NCI-H2227 (cell line): Measurements from ENCODE around the gene PCARE.
A peak's percentile ranks its signal among the peaks of the same experiment; 100 is the strongest.
"Not testable (repeated sequence)": the region's sequence is repeated elsewhere in the genome, so short reads cannot be mapped to it uniquely, and the experiment has no call there.

Experiments
- DNase-seq: peaks from one replicate; lab custom pipeline; 2025; ENCODE audit not compliant: unreplicated experiment; lab: John Stamatoyannopoulos, UW

The PCARE gene

GRCh38 chr2:29097569-29097968, 23.2 kb upstream of the PCARE start:
- no peak for DNase-seq

GRCh38 chr2:29096969-29097368, 22.6 kb upstream of the PCARE start:
- no peak for DNase-seq

GRCh38 chr2:29090311-29090710, 16.0 kb upstream of the PCARE start:
- not testable (repeated sequence) for DNase-seq

- DNase-seq, result no peak
Observed at GRCh38 chr2:29084554-29084953, 10.2 kb upstream of the PCARE start.

GRCh38 chr2:29082804-29083495, 8.6 kb upstream of the PCARE start:
- no peak for DNase-seq

GRCh38 chr2:29080886-29081743, 6.8 kb upstream of the PCARE start:
- DNase-seq, result no peak

GRCh38 chr2:29079887-29080286, 5.6 kb upstream of the PCARE start:
- DNase-seq, result no peak

GRCh38 chr2:29075894-29076705, 1.8 kb upstream of the PCARE start:
- DNase-seq, result peak; percentile 63

- DNase-seq, result no peak
Observed at GRCh38 chr2:29073933-29074332, 390 bp downstream of the PCARE start.

- no peak for DNase-seq
Observed at GRCh38 chr2:29072971-29073725, 1.2 kb downstream of the PCARE start.

GRCh38 chr2:29072251-29072650, 2.1 kb downstream of the PCARE start:
- DNase-seq, result no peak

- no peak for DNase-seq
Observed at GRCh38 chr2:29071032-29071975, 3.0 kb downstream of the PCARE start.

GRCh38 chr2:29070526-29070925, 3.8 kb downstream of the PCARE start:
- DNase-seq, result no peak

GRCh38 chr2:29068513-29068912, 5.8 kb downstream of the PCARE start:
- DNase-seq, result peak; percentile 54

GRCh38 chr2:29066997-29067605, 7.2 kb downstream of the PCARE start:
- no peak for DNase-seq

GRCh38 chr2:29066271-29066860, 8.0 kb downstream of the PCARE start:
- DNase-seq, result no peak

- DNase-seq, result no peak
Observed at GRCh38 chr2:29065068-29065811, 9.1 kb downstream of the PCARE start.

- no peak for DNase-seq
Observed at GRCh38 chr2:29064746-29065067, 9.6 kb downstream of the PCARE start.
